Measurements from ENCODE around the gene C6orf15. TPM values are rescaled to one million over a fixed set of nuclear protein-coding genes. Genes with fewer than 3 reads are reported as not detected.
"Not testable (repeated sequence)": the region's sequence is repeated elsewhere in the genome, so short reads cannot be mapped to it uniquely, and the experiment has no call there.

C6orf15 gene
- total RNA-seq, 1 experiment from 2014 or later: not detected

GRCh38 chr6:31067028-31067427, 45.3 kb downstream of the C6orf15 start:
- intact Hi-C loops (cut with micrococcal nuclease; ENCODE audit: unreplicated experiment); H3K9me3 ChIP-seq; BruUV-seq (replicated peaks); POLR2A ChIA-PET; H3K27ac Mint-ChIP-seq (ENCODE audit: unreplicated experiment); H3K36me3 Mint-ChIP-seq (ENCODE audit: insufficient read depth, unreplicated experiment); H3K9me3 Mint-ChIP-seq (ENCODE audit: unreplicated experiment); CTCF ChIA-PET; H3K4me3 ChIP-seq (ENCODE audit: low read depth, low read length); H3K36me3 ChIP-seq (ENCODE audit: control insufficient read depth, insufficient read depth, low read length); H3K4me1 Mint-ChIP-seq (ENCODE audit: low read depth, unreplicated experiment); DNase-seq; H3K27me3 ChIP-seq (replicated peaks; ENCODE audit: control insufficient read depth, insufficient read depth, low read length); H3K4me3 Mint-ChIP-seq (ENCODE audit: unreplicated experiment); H3K4me1 ChIP-seq; H3K27me3 Mint-ChIP-seq (ENCODE audit: insufficient read depth, unreplicated experiment): not testable (repeated sequence)

GRCh38 chr6:31065556-31065955, 46.8 kb downstream of the C6orf15 start:
- Histone ChIP-seq H3K4me3 (ENCODE audit: low read depth, low read length) (no peak overlapping the region), H3K4me1 (no peaks in the 10 kb centered on the region), H3K9me3 (no peaks in the 10 kb centered on the region), H3K36me3 (ENCODE audit: control insufficient read depth, insufficient read depth, low read length) (no peaks in the 10 kb centered on the region), H3K27me3 (replicated peaks; ENCODE audit: control insufficient read depth, insufficient read depth, low read length) (no peaks in the 10 kb centered on the region)
- DNase-seq: no peak
- POLR2A ChIA-PET: no interaction called here
- Mint-ChIP-seq H3K27me3 (ENCODE audit: insufficient read depth, unreplicated experiment) (no peaks in the 10 kb centered on the region), H3K36me3 (ENCODE audit: insufficient read depth, unreplicated experiment) (no peaks in the 10 kb centered on the region), H3K27ac (ENCODE audit: unreplicated experiment) (no peak overlapping the region), H3K4me1 (ENCODE audit: low read depth, unreplicated experiment) (no peaks in the 10 kb centered on the region), H3K4me3 (ENCODE audit: unreplicated experiment) (no peak overlapping the region), H3K9me3 (ENCODE audit: unreplicated experiment) (no peaks in the 10 kb centered on the region)
- BruUV-seq (replicated peaks): no TSS peak
- CTCF ChIA-PET: no interaction called here
- TF ChIP-seq CTCF (IDR thresholded peaks at IDR 0.05; ENCODE audit: insufficient read depth in 1 of 2, low read depth in 1 of 2, low read length in 1 of 2, severe bottlenecking in 1 of 2, unreplicated experiment in 1 of 2): no peak
- intact Hi-C loops (cut with micrococcal nuclease; ENCODE audit: unreplicated experiment): no loop called here

GRCh38 chr6:31063906-31064435, 48.4 kb downstream of the C6orf15 start:
- intact Hi-C loops (cut with micrococcal nuclease; ENCODE audit: unreplicated experiment): no loop called here

More at GRCh38 chr6:31063906-31064435, 48.4 kb downstream of the C6orf15 start:
- no peak overlapping the region for H3K4me3 ChIP-seq (ENCODE audit: low read depth, low read length)
- H3K36me3 Mint-ChIP-seq (ENCODE audit: insufficient read depth, unreplicated experiment): no peaks in the 10 kb centered on the region
- H3K4me1 Mint-ChIP-seq (ENCODE audit: low read depth, unreplicated experiment): no peaks in the 10 kb centered on the region
- H3K27me3 ChIP-seq (replicated peaks; ENCODE audit: control insufficient read depth, insufficient read depth, low read length): no peaks in the 10 kb centered on the region
- no peak overlapping the region for H3K27ac Mint-ChIP-seq (ENCODE audit: unreplicated experiment)
- no peaks in the 10 kb centered on the region for H3K36me3 ChIP-seq (ENCODE audit: control insufficient read depth, insufficient read depth, low read length)
- ChIA-PET CTCF (no interaction called here), POLR2A (no interaction called here)
- BruUV-seq (replicated peaks): no TSS peak
- H3K4me3 Mint-ChIP-seq (ENCODE audit: unreplicated experiment): no peak overlapping the region
- H3K9me3 Mint-ChIP-seq (ENCODE audit: unreplicated experiment): no peaks in the 10 kb centered on the region
- no peak for TF ChIP-seq CTCF (IDR thresholded peaks at IDR 0.05; ENCODE audit: insufficient read depth in 1 of 2, low read depth in 1 of 2, low read length in 1 of 2, severe bottlenecking in 1 of 2, unreplicated experiment in 1 of 2)
- H3K4me1 ChIP-seq: no peaks in the 10 kb centered on the region
- H3K9me3 ChIP-seq: no peaks in the 10 kb centered on the region
- no peaks in the 10 kb centered on the region for H3K27me3 Mint-ChIP-seq (ENCODE audit: insufficient read depth, unreplicated experiment)
- no peak for DNase-seq

Other genes starting within 250 kb of the C6orf15 start
- gene DDR1, start 228.1 kb downstream of the C6orf15 start, total RNA-seq (2022): 113 and 115 TPM in 2 replicates
- 40.6 and 43.6 TPM in 2 replicates for gene GTF2H4, start 204.4 kb downstream of the C6orf15 start, total RNA-seq (2022)
- 32.1 and 37.5 TPM in 2 replicates for gene VARS2, start 198.3 kb downstream of the C6orf15 start, total RNA-seq (2022)
- gene SFTA2, start 180.4 kb downstream of the C6orf15 start, total RNA-seq (2022): 6.6 and 9.6 TPM in 2 replicates
- 0.16 TPM in 1 of 2 replicates, not detected in the other for gene MUCL3, start 171.6 kb downstream of the C6orf15 start, total RNA-seq (2022)
- not detected in 2 replicates for gene MUC21, start 128.9 kb downstream of the C6orf15 start, total RNA-seq (2022)
- not detected in 2 replicates for gene MUC22, start 102.1 kb downstream of the C6orf15 start, total RNA-seq (2022)
- gene PSORS1C1, start 2.2 kb upstream of the C6orf15 start, total RNA-seq (2022): 0.75 and 0.88 TPM in 2 replicates
- gene CDSN, start 7.9 kb upstream of the C6orf15 start, total RNA-seq (2022): not detected in 2 replicates
- gene PSORS1C2, start 26.5 kb upstream of the C6orf15 start, total RNA-seq (2022): not detected in 2 replicates
- gene CCHCR1, start 45.2 kb upstream of the C6orf15 start, total RNA-seq (2022): 37.7 and 43.2 TPM in 2 replicates
- gene TCF19, start 46.0 kb upstream of the C6orf15 start, total RNA-seq (2022): 19.3 and 20.3 TPM in 2 replicates
- gene POU5F1, start 58.1 kb upstream of the C6orf15 start, total RNA-seq (2022): not detected in 2 replicates
- 143 and 149 TPM in 2 replicates for gene HLA-C, start 159.5 kb upstream of the C6orf15 start, total RNA-seq (2022)
- 40.9 and 41.9 TPM in 2 replicates for gene HLA-B, start 244.6 kb upstream of the C6orf15 start, total RNA-seq (2022)

Data from Caco-2 (cell line).